ENCODE measurements around the gene DRD4.

DNA sequence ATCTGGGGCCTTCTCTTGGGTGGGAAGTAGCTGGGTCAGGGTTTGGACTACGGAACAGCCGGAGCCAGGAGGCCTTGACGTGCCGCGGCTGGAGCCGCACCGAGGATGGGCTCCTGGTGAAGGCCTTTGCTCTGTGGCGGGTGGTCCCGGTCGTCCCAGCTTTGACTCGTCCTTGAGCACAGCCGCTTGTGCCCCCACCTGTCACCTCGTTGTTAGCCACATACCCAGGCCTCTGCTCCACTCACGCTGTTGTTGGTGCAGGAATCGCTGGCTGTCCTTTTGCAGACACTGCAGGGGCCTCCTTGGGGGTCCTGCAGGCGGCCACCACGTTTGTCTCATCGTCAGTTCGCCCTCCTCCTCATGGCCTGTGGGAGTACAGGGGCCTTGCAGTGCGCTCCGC is 43.7 kb upstream of the DRD4 start:
- TF ChIP-seq CTCF (IDR thresholded peaks at IDR 0.05; ENCODE audit: low read depth, low read length) (no peak), POLR2A (IDR thresholded peaks at IDR 0.05; ENCODE audit: extremely low read depth, insufficient read length) (no peak)

Data from NB4 (cell line).